Measurements from ENCODE around the gene CAVIN1.
"Not testable (repeated sequence)": the region's sequence is repeated elsewhere in the genome, so short reads cannot be mapped to it uniquely, and the experiment has no call there.

CAVIN1 gene

GRCh38 chr17:42372142-42372541, 50.9 kb downstream of the CAVIN1 start:
- H3K4me3 ChIP-seq (ENCODE audit: low read depth, low read length), result no peak overlapping the region
- no peak for TF ChIP-seq CTCF (IDR thresholded peaks at IDR 0.05; ENCODE audit: low read depth, low read length, missing control alignments)
- no peak for DNase-seq (ENCODE audit: low read depth)
- in situ Hi-C loops (cut with HindIII; ENCODE audit: low sequenced_read_pairs), result no loop called here

GRCh38 chr17:42368797-42369561, 54.1 kb downstream of the CAVIN1 start:
- H3K4me3 ChIP-seq (ENCODE audit: low read depth, low read length); DNase-seq (ENCODE audit: low read depth); in situ Hi-C loops (cut with HindIII; ENCODE audit: low sequenced_read_pairs): not testable (repeated sequence)

- H3K4me3 ChIP-seq (ENCODE audit: low read depth, low read length); DNase-seq (ENCODE audit: low read depth); in situ Hi-C loops (cut with HindIII; ENCODE audit: low sequenced_read_pairs): not testable (repeated sequence)
Measured at GRCh38 chr17:42368310-42368709, 54.7 kb downstream of the CAVIN1 start.

- in situ Hi-C loops (cut with HindIII; ENCODE audit: low sequenced_read_pairs); H3K4me3 ChIP-seq (ENCODE audit: low read depth, low read length); DNase-seq (ENCODE audit: low read depth): not testable (repeated sequence)
Measured at GRCh38 chr17:42366176-42367023, 56.7 kb downstream of the CAVIN1 start.

- TF ChIP-seq CTCF (IDR thresholded peaks at IDR 0.05; ENCODE audit: low read depth, low read length, missing control alignments), result no peak
- peak; percentile 65 for DNase-seq (ENCODE audit: low read depth)
- in situ Hi-C loops (cut with HindIII; ENCODE audit: low sequenced_read_pairs), result no loop called here
- H3K4me3 ChIP-seq (ENCODE audit: low read depth, low read length), result no peak overlapping the region
Measured at GRCh38 chr17:42365136-42365535, 57.9 kb downstream of the CAVIN1 start.

GRCh38 chr17:42363767-42364585, 59.1 kb downstream of the CAVIN1 start:
- no peak overlapping the region for H3K4me3 ChIP-seq (ENCODE audit: low read depth, low read length)
- in situ Hi-C loops (cut with HindIII; ENCODE audit: low sequenced_read_pairs), result no loop called here
- no peak for TF ChIP-seq CTCF (IDR thresholded peaks at IDR 0.05; ENCODE audit: low read depth, low read length, missing control alignments)
- DNase-seq (ENCODE audit: low read depth), result peak; percentile 70

GRCh38 chr17:42363231-42363630, 59.8 kb downstream of the CAVIN1 start:
- no peak for DNase-seq (ENCODE audit: low read depth)
- no peak for TF ChIP-seq CTCF (IDR thresholded peaks at IDR 0.05; ENCODE audit: low read depth, low read length, missing control alignments)
- in situ Hi-C loops (cut with HindIII; ENCODE audit: low sequenced_read_pairs), result no loop called here
- no peak overlapping the region for H3K4me3 ChIP-seq (ENCODE audit: low read depth, low read length)

All from astrocyte of the cerebellum (primary cell).